Measurements from ENCODE around the gene KCNQ4.

Gene KCNQ4

DNA sequence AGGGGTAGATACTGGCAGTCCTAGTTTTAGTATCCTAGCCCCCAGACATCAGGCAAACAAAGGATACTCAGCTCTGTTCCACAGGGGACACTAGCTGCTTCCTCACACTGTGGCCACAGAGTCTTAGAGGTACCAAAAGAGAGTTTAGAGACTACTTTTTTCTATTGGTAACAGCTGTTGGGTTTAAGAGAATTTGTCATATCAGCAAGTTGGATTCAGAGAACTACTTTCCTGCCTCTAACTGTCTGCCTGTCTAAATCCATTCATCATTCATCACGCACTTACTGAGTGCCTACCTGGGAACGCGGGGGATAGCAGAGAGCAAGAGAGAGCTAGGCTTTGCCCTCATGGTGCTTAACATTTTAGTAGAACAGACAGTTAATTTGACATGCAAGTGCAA lies 27.1 kb upstream of the KCNQ4 start:
- no peak for DNase-seq

DNA sequence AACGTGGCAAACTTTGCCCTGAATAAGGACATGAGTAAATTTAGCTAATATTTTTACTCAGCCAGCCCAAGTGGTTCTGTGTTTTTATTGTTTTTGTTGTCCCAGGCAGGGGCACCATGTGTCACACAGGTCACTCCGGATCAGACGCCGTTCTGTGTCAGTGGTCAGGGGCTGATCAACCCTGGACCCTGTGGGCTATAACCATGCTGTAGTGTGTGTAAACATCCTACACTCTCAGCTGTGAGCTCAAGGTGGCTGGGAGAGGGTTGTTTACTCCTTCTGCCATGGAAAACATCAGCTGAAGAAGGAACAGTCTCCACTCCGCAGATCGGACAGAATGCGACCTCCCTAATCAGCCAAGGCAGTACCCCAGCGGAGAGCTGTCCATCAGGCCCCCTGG lies 26.5 kb upstream of the KCNQ4 start:
- no peak for DNase-seq

- no peak for DNase-seq
Observed at GRCh38 chr1:40758004-40758403, 25.6 kb upstream of the KCNQ4 start.

DNA sequence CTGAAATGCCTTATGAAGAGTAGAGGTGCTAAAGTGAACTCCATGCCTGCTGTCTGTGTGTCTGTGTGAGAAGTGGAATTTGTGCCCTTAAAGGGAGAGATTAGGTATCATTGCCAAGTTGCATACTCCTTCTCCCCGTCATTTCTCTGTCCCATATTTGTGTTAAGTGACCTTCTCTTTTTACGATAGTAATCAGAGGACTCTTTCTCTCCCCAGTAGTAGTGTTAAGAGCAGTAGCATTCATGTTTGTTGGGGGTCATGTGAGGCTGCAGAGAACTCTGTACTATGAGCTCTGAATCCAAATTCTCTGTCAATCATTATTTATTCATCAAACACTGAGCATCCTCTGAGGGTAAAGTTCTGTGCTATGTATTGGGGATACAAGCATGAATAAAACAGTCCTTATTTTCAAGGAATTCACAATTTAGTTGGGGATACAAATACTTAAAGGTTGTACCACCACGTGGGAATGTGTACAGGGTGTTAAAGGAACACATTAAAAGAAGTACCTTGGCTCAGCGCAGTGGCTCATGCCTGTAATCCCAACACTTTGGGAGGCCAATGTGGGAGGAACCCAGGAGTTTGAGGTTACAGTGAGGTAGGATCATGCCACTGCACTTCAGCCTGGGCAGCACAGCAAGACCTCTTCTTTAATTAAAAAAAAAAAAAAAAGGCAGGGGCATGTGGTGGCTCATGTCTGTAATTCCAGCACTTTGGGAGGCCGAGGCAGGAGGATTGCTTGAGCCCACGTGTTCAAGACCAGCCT lies 24.8 kb upstream of the KCNQ4 start:
- DNase-seq = no peak

GRCh38 chr1:40760984-40761383 lies 22.6 kb upstream of the KCNQ4 start:
- DNase-seq = no peak

DNA sequence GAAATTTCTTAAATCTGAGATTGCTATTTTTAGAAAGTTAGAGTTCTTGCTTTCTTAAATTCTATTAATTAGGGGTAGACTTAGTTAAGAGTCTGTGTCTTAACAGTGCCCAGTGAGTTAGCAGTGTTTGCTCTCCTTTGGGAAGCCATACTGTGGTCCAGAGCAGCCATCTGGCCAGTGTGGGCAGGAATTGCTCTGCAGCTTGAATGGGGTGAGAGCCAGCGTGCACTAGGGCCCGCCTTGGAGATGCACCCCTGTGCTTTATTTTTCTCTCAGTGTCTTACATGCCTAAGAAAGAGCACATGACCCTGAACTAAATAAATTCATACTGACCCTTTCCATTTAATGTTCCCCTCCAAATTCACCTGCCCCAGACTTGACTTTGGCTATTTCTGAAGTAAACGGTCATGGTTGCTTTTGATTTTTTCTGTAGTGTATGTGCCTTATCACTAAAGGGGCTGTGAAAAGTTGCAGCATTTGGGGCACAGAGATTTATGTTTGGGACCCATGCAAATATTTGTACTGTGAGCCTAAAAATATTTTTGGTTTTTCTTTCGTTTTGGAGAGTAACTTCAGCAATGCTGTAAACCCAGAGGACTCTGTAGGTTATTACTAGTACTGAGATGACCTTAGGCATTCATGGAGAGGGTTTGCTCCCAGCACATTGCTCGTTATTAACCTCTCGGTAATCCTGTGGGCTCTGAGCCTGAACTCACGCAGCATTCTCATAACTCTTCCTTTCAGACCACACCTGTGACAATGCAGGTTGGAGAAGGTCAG lies 21.3 kb upstream of the KCNQ4 start:
- no peak for DNase-seq

GRCh38 chr1:40763742-40764532 lies 19.6 kb upstream of the KCNQ4 start:
- DNase-seq = no peak

DNA sequence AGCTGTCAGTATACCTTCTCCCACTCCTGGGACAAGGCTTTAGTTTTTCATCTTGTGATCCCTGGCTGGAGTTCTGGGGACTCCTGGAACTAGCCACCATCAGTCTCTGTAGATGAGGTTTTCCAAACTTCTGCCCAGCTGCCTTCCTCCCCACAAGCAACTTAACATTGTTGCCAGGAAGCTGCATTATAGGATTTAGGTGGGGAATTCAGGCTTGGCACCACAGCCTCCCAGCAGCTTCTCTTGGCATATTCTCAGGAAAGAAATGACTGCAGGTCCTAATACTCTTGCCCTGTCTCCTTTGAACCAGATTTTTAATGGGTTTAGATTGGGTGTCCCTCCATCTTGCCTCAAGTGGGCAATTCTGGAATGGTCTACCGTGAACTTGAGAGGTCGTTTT lies 18.6 kb upstream of the KCNQ4 start:
- no peak for DNase-seq

- no peak for DNase-seq
Observed at GRCh38 chr1:40766017-40766416, 17.6 kb upstream of the KCNQ4 start.

GRCh38 chr1:40766560-40766959 lies 17.0 kb upstream of the KCNQ4 start:
- no peak for DNase-seq

DNA sequence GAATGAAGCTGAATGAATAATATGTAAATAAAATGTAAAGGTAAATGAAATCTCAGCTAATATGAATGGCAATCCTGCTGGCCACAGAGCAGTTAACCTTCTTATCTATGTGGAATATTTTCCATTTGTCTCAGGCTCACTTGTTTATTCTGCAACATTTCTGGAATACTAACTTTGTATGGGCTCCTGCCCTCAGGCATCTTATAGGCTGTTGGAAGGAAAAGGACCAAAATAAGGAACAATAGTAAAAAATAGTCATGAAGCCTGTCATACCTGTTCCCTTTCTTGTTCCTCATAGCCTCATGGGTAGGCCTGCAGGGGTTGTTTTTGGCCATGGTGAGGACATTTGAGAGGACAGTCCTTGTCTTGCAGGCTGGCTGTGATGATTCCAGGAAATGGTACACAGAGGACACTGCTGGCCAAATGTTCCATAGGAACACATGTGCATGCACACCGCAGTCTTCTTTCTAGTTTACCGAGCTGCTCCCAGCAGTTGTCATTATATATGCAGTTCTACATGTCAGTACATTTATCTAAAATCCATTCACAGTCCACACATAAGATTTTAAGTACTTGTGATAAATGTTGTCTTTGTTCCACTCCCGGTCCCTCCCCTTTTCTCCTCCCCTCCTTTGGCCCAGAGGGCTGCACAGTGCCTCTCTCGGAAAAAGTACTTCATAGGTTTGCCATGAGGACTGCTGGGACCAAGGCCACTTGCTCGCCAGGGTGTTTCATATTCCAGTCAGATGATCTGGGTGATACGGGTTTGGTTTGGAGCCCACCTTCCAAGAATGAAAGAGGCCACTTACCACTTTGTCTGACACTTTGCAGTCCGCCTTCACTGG lies 15.2 kb upstream of the KCNQ4 start:
- no peak for DNase-seq

- DNase-seq = no peak
Observed at GRCh38 chr1:40769815-40770214, 13.8 kb upstream of the KCNQ4 start.

DNA sequence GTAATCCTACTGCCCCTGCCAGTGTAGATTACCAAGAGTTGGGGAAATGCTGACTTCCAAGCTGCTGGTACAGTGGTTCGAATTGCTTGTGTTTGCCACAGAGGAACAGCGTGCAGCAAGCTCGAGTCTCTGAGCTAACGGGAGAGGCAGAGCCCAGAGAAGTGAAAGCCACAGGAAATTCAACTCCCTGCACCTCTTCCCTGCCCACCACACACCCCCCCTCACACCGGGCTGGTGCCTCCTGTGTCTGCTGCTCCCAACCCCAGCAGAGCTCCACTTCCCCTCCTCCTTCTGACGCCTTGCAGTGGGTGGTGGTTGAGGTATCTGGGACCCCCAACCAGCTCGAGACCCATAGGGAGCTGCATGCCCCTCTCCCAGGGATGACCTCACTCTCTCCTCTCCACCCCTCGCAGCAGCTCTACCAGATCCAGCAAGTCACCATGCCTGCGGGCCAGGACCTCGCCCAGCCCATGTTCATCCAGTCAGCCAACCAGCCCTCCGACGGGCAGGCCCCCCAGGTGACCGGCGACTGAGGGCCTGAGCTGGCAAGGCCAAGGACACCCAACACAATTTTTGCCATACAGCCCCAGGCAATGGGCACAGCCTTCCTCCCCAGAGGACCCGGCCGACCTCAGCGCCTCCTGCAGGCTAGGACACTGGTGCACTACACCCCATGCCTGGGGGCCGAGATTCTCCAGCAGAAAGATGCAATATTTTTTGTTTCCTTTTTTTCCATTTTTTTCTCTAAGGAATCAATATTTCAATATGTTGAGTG lies 13.1 kb upstream of the KCNQ4 start:
- DNase-seq = no peak

DNA sequence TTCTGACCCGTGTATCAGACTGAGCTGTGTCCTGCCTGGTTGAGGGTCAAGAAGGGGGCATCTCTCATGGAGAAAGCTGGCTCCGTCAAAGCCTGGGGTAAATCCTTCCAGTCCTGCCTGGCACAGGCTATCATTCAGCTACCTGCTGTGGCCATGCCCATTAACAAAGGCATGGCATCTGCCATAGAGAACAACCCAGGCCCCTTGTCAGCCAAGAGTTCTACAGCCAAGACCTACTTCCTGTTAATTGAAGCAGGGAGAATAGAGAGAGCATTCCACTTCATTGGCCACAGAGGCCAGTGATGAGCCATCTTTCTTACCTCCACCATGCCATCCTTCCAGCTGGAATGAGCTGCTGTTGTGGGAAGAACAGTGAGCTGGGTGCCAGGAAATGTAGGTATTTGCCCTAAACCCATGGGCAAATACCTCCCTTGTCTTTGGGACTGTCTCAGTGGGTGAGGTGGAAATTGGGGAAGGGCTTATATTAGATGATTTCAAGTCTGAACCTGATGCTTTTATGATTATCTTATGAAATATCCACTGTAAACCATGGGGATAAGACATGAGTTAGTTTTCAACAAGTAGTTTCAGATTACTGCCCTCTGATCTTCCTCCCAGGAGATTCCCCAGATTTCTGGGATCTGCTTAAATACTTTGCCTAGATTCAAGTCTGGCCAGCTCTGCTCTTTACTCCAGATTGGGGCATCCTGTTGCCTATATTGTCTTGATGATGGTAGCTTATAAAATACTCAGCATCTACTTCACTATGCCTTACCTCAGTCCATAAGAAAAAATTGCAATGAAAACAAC lies 11.2 kb upstream of the KCNQ4 start:
- peak; percentile 62 for DNase-seq

DNA sequence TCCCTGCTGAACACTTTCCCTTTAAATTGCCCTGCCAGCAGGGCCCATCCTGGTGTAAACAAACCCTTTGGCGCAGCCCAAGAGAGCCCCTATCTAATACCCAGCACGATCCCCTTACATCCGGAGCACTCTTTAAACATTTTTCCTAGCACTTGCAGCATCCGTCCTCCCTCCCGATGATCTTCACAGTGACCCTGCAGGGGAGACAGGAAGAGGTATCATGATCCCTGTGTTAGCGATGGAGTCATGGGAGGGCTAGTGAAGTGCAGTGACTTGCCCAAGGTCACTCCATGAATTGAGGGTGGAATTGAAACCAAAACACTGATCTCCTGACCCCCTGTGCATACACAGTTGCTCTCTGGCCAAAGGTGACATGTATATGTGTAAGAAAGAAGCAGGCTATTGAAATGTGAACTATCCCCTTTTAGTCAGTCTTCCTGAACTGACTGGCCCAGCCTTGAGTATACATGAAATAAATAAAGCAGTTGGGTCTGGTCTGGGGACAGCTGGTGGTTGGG lies 9.8 kb upstream of the KCNQ4 start:
- no peak for DNase-seq

GRCh38 chr1:40774266-40774998 lies 9.2 kb upstream of the KCNQ4 start:
- peak; percentile 86 for DNase-seq

DNA sequence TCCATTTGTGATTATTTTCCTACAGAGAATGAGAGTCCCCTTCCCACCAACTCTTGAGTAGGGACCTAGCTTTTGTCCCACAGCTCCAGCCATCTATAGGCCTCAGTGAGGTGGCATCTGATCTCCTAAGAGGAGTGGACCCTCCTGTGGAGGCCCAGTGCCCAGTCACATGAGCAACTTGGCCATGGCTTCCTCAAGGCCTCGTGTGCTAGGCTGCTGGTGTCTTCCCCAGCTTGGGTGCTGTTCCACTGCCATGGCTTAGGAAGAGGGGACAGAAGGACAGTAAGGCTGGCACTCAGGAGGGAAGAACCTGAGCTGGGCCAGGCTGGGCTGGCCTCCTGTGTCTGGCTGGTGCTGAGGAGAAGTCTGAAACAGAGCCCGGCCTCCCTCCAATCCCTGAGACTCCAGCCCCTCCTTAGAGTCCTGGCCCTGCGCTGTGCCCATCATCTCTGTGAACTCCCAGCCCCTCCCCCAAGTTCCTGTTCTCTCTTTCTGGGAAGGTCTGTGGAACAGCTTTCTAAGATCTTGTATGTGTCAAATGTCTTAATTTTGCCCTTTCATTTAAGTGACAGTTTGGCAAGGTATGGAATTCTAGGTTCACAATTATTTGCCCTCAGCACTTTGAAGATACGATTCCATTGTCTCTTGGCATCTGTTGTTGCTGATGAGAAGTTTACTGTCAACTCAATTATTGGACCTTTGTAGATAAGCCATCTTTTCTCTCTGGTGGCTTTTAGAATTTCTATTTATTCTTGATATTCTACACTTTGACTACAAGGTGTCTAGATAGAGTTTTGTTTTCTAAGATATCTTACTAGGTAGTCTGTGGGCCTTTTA lies 7.1 kb upstream of the KCNQ4 start:
- DNase-seq = no peak

- DNase-seq = no peak
Observed at GRCh38 chr1:40777224-40777970, 6.2 kb upstream of the KCNQ4 start.

All from NCI-H2029 treated with DMSO at 0.1 percent for 48 hours (cell line).